ENCODE results near the gene WASF3. TPM values are rescaled to one million over a fixed set of nuclear protein-coding genes. Genes with fewer than 3 reads are reported as not detected.

The WASF3 gene
- total and polyA plus RNA-seq, 4 donors: 0.82 to 4.9 (median 2.3) TPM

DNA sequence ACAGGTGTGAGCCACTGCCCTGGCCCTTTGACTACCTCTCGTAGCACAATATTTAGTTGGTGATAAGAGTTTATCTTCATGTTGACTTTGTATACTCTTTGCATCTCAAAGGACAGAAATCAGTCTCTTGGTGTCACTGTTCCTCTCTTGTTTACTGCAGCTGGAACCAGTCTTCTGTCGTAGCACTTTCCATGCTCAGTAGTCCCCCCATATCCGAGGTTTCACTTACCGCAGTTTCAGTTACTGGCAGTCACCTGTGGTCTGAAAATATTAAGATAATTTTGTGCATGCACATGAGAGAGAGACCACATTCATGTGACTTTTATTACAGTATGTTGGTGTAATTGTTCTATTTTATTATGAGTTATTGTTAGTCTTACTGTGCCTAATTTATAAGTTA, 49.1 kb downstream of the WASF3 start:
- peaks cover 1 to 36% (median 24%) of the 10 kb centered on the region in 4 donors for H3K4me1 ChIP-seq (ENCODE audit: control insufficient read depth in 4 of 4, insufficient read depth in 4 of 4, low read length in 3 of 4)
- no peak for TF ChIP-seq SP1 (IDR thresholded peaks at IDR 0.05)
- TF ChIP-seq YY1 (IDR thresholded peaks at IDR 0.05): no peak
- TF ChIP-seq, protein P1, sequence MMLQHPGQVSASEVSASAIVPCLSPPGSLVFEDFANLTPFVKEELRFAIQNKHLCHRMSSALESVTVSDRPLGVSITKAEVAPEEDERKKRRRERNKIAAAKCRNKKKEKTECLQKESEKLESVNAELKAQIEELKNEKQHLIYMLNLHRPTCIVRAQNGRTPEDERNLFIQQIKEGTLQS (IDR thresholded peaks at IDR 0.05): no peak
- 48% methylated on average over 4 of the region's 4 CpGs for WGBS
- no peak overlapping the region for H3K9ac ChIP-seq (ENCODE audit: low read depth in 1 of 2, low read length in 2 of 2)
- DNase-seq (ENCODE audit: low spot score): no peak
- H3K27ac ChIP-seq (ENCODE audit: low read depth in 1 of 2, low read length in 2 of 2): no peak overlapping the region
- no peak overlapping the region for H3K4me3 ChIP-seq (ENCODE audit: low read depth in 1 of 3, low read length in 3 of 3)
- no peaks in the 10 kb centered on the region for H3K9me3 ChIP-seq (ENCODE audit: control insufficient read depth in 4 of 4, low read length in 3 of 4)
- H3K36me3 ChIP-seq (ENCODE audit: control insufficient read depth in 4 of 4, insufficient read depth in 3 of 4, low read depth in 1 of 4, low read length in 3 of 4): no peaks in the 10 kb centered on the region
- H3K27me3 ChIP-seq (ENCODE audit: control insufficient read depth in 4 of 4, insufficient read depth in 4 of 4, low read length in 3 of 4): no peaks in the 10 kb centered on the region

DNA sequence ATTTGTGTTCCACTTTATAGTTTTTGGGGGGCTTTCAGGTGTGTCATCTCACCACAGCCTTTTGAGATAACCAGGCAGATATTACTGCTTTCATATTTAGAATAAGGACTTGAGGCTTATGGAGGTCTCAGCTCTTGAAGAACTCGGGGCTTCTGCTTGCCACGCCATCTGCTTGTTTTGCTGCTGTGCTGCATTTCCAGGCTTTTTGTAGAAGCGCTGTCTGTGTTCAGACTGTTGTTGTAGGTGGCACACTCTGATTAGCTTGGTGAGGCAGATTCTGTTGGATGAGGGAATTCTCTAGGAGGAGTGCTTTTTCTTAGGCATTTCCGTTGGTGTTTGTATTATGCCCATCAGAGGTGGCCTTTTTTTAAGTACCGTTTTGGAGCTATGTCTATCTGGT, 57.2 kb downstream of the WASF3 start:
- WGBS: 79% methylated on average over 5 of the region's 5 CpGs
- H3K4me1 ChIP-seq (ENCODE audit: control insufficient read depth in 4 of 4, insufficient read depth in 4 of 4, low read length in 3 of 4): peaks cover 0 to 5% (median 1%) of the 10 kb centered on the region in 4 donors
- DNase-seq (ENCODE audit: low spot score): no peak
- H3K27me3 ChIP-seq (ENCODE audit: control insufficient read depth in 4 of 4, insufficient read depth in 4 of 4, low read length in 3 of 4): no peaks in the 10 kb centered on the region
- no peak overlapping the region for H3K27ac ChIP-seq (ENCODE audit: low read depth in 1 of 2, low read length in 2 of 2)
- no peak overlapping the region for H3K9ac ChIP-seq (ENCODE audit: low read depth in 1 of 2, low read length in 2 of 2)
- H3K36me3 ChIP-seq (ENCODE audit: control insufficient read depth in 4 of 4, insufficient read depth in 3 of 4, low read depth in 1 of 4, low read length in 3 of 4): no peaks in the 10 kb centered on the region
- H3K4me3 ChIP-seq (ENCODE audit: low read depth in 1 of 3, low read length in 3 of 3): no peak overlapping the region
- TF ChIP-seq, protein P1 (IDR thresholded peaks at IDR 0.05): no peak
- TF ChIP-seq, protein P2, sequence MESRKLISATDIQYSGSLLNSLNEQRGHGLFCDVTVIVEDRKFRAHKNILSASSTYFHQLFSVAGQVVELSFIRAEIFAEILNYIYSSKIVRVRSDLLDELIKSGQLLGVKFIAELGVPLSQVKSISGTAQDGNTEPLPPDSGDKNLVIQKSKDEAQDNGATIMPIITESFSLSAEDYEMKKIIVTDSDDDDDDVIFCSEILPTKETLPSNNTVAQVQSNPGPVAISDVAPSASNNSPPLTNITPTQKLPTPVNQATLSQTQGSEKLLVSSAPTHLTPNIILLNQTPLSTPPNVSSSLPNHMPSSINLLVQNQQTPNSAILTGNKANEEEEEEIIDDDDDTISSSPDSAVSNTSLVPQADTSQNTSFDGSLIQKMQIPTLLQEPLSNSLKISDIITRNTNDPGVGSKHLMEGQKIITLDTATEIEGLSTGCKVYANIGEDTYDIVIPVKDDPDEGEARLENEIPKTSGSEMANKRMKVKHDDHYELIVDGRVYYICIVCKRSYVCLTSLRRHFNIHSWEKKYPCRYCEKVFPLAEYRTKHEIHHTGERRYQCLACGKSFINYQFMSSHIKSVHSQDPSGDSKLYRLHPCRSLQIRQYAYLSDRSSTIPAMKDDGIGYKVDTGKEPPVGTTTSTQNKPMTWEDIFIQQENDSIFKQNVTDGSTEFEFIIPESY (IDR thresholded peaks at IDR 0.05): no peak
- TF ChIP-seq, protein P3, sequence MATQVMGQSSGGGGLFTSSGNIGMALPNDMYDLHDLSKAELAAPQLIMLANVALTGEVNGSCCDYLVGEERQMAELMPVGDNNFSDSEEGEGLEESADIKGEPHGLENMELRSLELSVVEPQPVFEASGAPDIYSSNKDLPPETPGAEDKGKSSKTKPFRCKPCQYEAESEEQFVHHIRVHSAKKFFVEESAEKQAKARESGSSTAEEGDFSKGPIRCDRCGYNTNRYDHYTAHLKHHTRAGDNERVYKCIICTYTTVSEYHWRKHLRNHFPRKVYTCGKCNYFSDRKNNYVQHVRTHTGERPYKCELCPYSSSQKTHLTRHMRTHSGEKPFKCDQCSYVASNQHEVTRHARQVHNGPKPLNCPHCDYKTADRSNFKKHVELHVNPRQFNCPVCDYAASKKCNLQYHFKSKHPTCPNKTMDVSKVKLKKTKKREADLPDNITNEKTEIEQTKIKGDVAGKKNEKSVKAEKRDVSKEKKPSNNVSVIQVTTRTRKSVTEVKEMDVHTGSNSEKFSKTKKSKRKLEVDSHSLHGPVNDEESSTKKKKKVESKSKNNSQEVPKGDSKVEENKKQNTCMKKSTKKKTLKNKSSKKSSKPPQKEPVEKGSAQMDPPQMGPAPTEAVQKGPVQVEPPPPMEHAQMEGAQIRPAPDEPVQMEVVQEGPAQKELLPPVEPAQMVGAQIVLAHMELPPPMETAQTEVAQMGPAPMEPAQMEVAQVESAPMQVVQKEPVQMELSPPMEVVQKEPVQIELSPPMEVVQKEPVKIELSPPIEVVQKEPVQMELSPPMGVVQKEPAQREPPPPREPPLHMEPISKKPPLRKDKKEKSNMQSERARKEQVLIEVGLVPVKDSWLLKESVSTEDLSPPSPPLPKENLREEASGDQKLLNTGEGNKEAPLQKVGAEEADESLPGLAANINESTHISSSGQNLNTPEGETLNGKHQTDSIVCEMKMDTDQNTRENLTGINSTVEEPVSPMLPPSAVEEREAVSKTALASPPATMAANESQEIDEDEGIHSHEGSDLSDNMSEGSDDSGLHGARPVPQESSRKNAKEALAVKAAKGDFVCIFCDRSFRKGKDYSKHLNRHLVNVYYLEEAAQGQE (IDR thresholded peaks at IDR 0.05): no peak
- TF ChIP-seq FOXA1 (IDR thresholded peaks at IDR 0.05) (no peak), HNF4A (conservative IDR thresholded peaks at IDR 0.05) (no peak), TAF1 (conservative IDR thresholded peaks at IDR 0.05) (no peak), RXRA (IDR thresholded peaks at IDR 0.05) (no peak), SP1 (IDR thresholded peaks at IDR 0.05) (no peak), JUND (IDR thresholded peaks at IDR 0.05) (no peak), YY1 (IDR thresholded peaks at IDR 0.05) (no peak), NR2F2 (IDR thresholded peaks at IDR 0.05) (no peak), EGR1 (IDR thresholded peaks at IDR 0.05; ENCODE audit: low read depth in 2 of 2) (no peak)
- TF ChIP-seq, protein P4, sequence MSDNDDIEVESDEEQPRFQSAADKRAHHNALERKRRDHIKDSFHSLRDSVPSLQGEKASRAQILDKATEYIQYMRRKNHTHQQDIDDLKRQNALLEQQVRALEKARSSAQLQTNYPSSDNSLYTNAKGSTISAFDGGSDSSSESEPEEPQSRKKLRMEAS (IDR thresholded peaks at IDR 0.05): no peak
- TF ChIP-seq, protein P5, sequence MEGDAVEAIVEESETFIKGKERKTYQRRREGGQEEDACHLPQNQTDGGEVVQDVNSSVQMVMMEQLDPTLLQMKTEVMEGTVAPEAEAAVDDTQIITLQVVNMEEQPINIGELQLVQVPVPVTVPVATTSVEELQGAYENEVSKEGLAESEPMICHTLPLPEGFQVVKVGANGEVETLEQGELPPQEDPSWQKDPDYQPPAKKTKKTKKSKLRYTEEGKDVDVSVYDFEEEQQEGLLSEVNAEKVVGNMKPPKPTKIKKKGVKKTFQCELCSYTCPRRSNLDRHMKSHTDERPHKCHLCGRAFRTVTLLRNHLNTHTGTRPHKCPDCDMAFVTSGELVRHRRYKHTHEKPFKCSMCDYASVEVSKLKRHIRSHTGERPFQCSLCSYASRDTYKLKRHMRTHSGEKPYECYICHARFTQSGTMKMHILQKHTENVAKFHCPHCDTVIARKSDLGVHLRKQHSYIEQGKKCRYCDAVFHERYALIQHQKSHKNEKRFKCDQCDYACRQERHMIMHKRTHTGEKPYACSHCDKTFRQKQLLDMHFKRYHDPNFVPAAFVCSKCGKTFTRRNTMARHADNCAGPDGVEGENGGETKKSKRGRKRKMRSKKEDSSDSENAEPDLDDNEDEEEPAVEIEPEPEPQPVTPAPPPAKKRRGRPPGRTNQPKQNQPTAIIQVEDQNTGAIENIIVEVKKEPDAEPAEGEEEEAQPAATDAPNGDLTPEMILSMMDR (IDR thresholded peaks at IDR 0.05; ENCODE audit: low read depth, low read length, missing input control): no peak
- no peaks in the 10 kb centered on the region for H3K9me3 ChIP-seq (ENCODE audit: control insufficient read depth in 4 of 4, low read length in 3 of 4)
